ENCODE measurements around the gene IGFBPL1. TPM values are rescaled to one million over a fixed set of nuclear protein-coding genes. Genes with fewer than 3 reads are reported as not detected.

Gene IGFBPL1
- total RNA-seq, 4 donors from 2014 or later = not detected

GRCh38 chr9:38419181-38419580, 5.1 kb downstream of the IGFBPL1 start:
- TF ChIP-seq, protein P1, sequence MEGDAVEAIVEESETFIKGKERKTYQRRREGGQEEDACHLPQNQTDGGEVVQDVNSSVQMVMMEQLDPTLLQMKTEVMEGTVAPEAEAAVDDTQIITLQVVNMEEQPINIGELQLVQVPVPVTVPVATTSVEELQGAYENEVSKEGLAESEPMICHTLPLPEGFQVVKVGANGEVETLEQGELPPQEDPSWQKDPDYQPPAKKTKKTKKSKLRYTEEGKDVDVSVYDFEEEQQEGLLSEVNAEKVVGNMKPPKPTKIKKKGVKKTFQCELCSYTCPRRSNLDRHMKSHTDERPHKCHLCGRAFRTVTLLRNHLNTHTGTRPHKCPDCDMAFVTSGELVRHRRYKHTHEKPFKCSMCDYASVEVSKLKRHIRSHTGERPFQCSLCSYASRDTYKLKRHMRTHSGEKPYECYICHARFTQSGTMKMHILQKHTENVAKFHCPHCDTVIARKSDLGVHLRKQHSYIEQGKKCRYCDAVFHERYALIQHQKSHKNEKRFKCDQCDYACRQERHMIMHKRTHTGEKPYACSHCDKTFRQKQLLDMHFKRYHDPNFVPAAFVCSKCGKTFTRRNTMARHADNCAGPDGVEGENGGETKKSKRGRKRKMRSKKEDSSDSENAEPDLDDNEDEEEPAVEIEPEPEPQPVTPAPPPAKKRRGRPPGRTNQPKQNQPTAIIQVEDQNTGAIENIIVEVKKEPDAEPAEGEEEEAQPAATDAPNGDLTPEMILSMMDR (IDR thresholded peaks at IDR 0.05) = no peak
- DNase-seq (ENCODE audit: low spot score) (no peak), ATAC-seq (ENCODE audit: low FRiP score) (no peak)

GRCh38 chr9:38418366-38418765, 5.9 kb downstream of the IGFBPL1 start:
- TF ChIP-seq, protein P1 (IDR thresholded peaks at IDR 0.05) = no peak
- ATAC-seq (ENCODE audit: low FRiP score) (no peak), DNase-seq (ENCODE audit: low spot score) (no peak)

DNA sequence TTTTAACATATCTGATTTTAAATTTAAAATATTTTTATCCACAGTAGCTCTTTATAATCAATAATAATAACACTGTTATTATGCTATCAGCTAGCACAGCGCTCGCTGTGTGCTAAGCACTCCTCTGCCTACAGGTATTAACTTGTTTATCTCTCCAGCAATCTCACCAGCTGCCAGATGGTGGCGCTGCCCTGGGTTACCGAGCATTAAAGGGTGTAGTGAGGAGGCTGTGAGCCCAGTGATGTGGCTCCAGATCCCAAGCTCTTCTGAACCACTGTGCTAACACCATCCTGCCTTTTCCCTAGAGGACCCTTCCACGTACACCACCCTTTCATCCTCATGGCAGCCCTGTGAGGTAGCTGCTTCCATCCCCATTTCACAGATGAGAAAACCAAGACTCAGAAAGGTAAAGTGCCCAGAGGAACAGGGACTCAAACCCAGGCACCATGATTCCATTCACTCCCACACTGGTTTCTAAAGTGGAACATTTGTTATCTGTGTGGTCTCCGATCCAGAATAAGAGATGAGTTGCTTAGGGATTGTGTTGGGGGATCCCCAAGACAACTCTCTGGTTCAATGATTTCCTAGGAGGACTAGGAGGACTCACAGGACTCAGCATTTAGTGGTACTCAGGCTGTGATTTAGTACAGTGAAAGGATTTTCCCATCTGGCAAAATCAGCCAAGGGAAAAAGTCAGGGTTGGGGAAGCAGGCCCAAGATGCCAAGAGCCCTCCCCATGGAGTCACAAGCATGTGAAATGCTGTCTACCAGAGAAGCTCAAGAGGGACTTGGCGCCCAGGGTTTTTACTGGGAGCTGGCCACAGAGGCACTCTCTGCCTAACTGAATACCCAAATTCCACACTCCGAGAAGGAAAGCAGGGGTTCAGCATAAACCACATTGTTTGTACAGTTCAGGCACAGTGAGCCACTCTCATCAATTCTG, 7.0 kb downstream of the IGFBPL1 start:
- no peak for ATAC-seq (ENCODE audit: low FRiP score)
- TF ChIP-seq, protein P1 (IDR thresholded peaks at IDR 0.05) = no peak
- no peak for DNase-seq (ENCODE audit: low spot score)

GRCh38 chr9:38416461-38416860, 7.8 kb downstream of the IGFBPL1 start:
- ATAC-seq (ENCODE audit: low FRiP score) = no peak
- TF ChIP-seq, protein P1 (IDR thresholded peaks at IDR 0.05) = no peak

DNA sequence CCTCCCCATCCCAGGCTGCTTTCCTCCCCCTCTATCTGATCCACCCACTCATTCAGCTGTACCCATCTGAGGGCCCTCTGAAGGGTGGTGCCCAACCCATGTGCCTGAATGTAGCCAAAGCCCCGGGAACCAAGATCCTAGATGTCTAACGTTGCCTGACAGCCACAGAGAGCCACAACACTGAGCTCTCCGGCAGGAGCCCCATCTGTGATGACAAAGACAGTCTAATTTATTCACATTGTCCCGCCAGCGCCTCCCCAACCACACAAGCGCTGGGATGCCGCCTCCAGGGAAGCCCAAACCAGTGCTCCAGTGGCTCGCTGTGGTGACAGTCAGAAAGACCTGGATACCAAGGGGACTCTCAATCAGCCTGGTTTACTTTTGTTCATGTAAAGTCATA, 8.4 kb downstream of the IGFBPL1 start:
- no peak for DNase-seq (ENCODE audit: low spot score)
- ATAC-seq (ENCODE audit: low FRiP score) = no peak
- TF ChIP-seq, protein P1 (IDR thresholded peaks at IDR 0.05) = no peak

More at GRCh38 chr9:38416461-38416860, 7.8 kb downstream of the IGFBPL1 start:
- no peak for DNase-seq (ENCODE audit: low spot score)

DNA sequence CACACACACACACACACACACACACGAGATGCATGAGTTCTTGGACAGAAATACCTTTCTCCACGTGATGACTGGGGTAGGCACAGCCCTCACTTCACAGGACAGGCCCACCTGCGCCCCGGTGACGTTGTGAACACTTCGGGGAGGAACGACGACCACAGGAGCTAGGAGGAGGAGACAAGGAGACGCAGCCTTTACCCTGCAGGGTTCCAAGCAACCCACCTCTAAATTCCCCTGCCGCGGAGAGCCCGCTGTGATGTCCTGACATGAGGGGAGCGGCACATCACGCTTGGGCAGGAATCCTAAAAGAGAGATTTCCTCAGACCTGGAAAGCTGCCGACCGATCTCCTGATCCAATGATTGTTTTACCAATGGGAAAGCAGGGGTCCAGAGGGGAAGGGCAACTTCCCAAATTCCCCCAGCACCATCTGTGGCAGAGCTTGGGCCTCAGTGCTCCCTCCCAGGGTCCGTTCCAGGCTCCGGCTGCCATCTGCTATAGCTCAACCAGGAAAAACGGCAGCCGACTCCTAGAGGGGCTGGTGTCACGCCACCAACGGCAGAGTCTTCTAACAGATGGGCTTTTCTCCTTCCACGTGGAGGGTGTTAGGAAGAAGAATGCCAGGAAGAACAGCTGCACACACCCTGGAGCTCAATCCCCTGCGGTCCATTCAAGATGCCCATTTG, 10.1 kb downstream of the IGFBPL1 start:
- ATAC-seq (ENCODE audit: low FRiP score) (no peak), DNase-seq (ENCODE audit: low spot score) (no peak)
- TF ChIP-seq, protein P1 (IDR thresholded peaks at IDR 0.05) = no peak

Data from omental fat pad (tissue), 4 donors.